HEK293T (cell line): ENCODE results near the gene EML4.
A peak's percentile ranks its signal among the peaks of the same experiment; 100 is the strongest.

Experiments used
- CTCF ChIA-PET: fragments of 350-600 bp; formaldehyde crosslinking; extraction: SDS; loops from one replicate; lab custom pipeline; 2021; ENCODE audit warnings: antibody characterized with exemption, inconsistent platforms; lab: Yijun Ruan, JAX
- POLR2A ChIA-PET: fragments of 350-600 bp; formaldehyde crosslinking; extraction: SDS; loops from one replicate; lab custom pipeline; 2020; ENCODE audit warnings: antibody characterized with exemption, inconsistent platforms; lab: Yijun Ruan, JAX
- DNase-seq: peaks from one replicate; pipeline ENCODE4 v3.0.0; 2012; ENCODE audit warnings: mixed read lengths; ENCODE audit errors: extremely low spot score
- ARNT ChIP-seq: fragments of 450-650 bp; IDR thresholded peaks from 2 replicates; pipeline ENCODE4 v1.6.1; 2017; ENCODE audit warnings: mild to moderate bottlenecking
- BHLHE40 ChIP-seq: fragments of 450-650 bp; IDR thresholded peaks from 2 replicates; pipeline ENCODE4 v1.6.1; 2016; ENCODE audit warnings: mild to moderate bottlenecking, moderate library complexity, borderline replicate concordance
- CTBP1 ChIP-seq: fragments of 450-650 bp; IDR thresholded peaks from 2 replicates; pipeline ENCODE4 v1.6.1; 2016; ENCODE audit warnings: borderline replicate concordance
- ELF4 ChIP-seq: fragments of 450-650 bp; IDR thresholded peaks from 2 replicates; pipeline ENCODE4 v1.6.1; 2017; ENCODE audit warnings: antibody characterized with exemption
- FOXA1 ChIP-seq: fragments of 450-650 bp; IDR thresholded peaks from 2 replicates; pipeline ENCODE4 v1.6.1; 2016; ENCODE audit warnings: mild to moderate bottlenecking
- FOXK2 ChIP-seq: fragments of 450-650 bp; IDR thresholded peaks from 2 replicates; pipeline ENCODE4 v1.6.1; 2016; ENCODE audit warnings: mild to moderate bottlenecking
- FOXM1 ChIP-seq: fragments of 450-650 bp; IDR thresholded peaks from 2 replicates; pipeline ENCODE4 v1.6.1; 2017; ENCODE audit warnings: mild to moderate bottlenecking, borderline replicate concordance
- HDGF ChIP-seq: fragments of 450-650 bp; IDR thresholded peaks from 2 replicates; pipeline ENCODE4 v1.6.1; 2017; ENCODE audit warnings: antibody characterized with exemption, borderline replicate concordance
- L3MBTL2 ChIP-seq: fragments of 450-650 bp; conservative IDR thresholded peaks from 2 replicates; pipeline ENCODE4 v1.6.1; 2016; ENCODE audit warnings: mild to moderate bottlenecking
- LEF1 ChIP-seq: fragments of 450-650 bp; IDR thresholded peaks from 2 replicates; pipeline ENCODE4 v1.6.1; 2017; ENCODE audit warnings: mild to moderate bottlenecking, borderline replicate concordance
- NFRKB ChIP-seq: fragments of 450-650 bp; IDR thresholded peaks from 2 replicates; pipeline ENCODE4 v1.6.1; 2016; ENCODE audit warnings: mild to moderate bottlenecking, moderate library complexity
- PKNOX1 ChIP-seq: fragments of 450-650 bp; IDR thresholded peaks from 2 replicates; pipeline ENCODE4 v1.6.1; 2016
- SP1 ChIP-seq: fragments of 450-650 bp; IDR thresholded peaks from 2 replicates; pipeline ENCODE4 v1.6.1; 2017
- SUZ12 ChIP-seq: fragments of 450-650 bp; IDR thresholded peaks from 2 replicates; pipeline ENCODE4 v1.6.1; 2016; ENCODE audit warnings: mild to moderate bottlenecking
- TARDBP ChIP-seq: fragments of 450-650 bp; IDR thresholded peaks from 2 replicates; pipeline ENCODE4 v1.6.1; 2016
- ZNF384 ChIP-seq: fragments of 450-650 bp; IDR thresholded peaks from 2 replicates; pipeline ENCODE4 v1.6.1; 2016

The EML4 gene

DNA sequence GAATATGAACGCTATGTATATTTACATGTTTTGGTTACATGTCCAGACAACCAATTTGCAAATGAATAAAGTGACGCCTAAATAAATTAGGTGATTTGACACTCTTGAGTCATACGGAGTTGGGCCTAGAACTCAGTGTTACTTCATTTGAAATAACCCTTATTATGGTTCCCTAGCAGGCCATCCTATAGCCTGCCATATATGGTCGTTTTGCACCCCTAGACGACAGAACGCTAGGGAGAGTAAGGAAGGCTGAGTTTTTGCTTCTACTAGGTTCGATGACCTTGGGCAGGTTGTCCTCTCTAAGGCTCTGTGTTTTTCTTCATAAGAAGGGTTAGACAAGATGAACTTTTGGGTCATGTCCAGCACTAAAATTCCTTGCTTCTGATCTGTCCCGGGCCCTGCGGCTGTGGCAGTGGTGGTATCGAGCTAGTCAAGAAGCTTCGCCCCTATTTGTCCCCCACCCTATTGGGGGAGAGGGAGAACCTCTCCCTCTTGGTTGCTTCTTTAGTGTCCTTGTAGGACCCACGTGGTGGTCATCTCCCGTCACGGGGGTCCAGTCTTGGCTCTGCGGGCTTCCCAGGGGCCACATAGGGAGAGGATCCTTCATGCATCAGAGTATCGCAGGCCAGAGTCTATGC lies 574 bp upstream of the EML4 start:
- TF ChIP-seq ARNT (no peak), FOXM1 (no peak), ELF4 (no peak), NFRKB (no peak), ZNF384 (no peak), TARDBP (no peak), FOXA1 (no peak), CTBP1 (no peak), SUZ12 (no peak), L3MBTL2 (no peak), SP1 (no peak), LEF1 (no peak), BHLHE40 (no peak), HDGF (no peak), FOXK2 (no peak), PKNOX1 (no peak)
- no peak for DNase-seq
- ChIA-PET POLR2A (interaction anchor here (0.7 to 1.2 kb wide), 3 partner anchors 26 to 79 kb away, joined by 3 to 9 read pairs (median 3); no protein-coding TSS in a partner anchor), CTCF (no interaction called here)

GRCh38 chr2:42169874-42170521 lies 845 bp downstream of the EML4 start:
- CTCF ChIA-PET = interaction anchor here (0.7 kb wide), 1 partner anchor 72 kb away, joined by 3 read pairs; no protein-coding TSS in a partner anchor
- no peak for DNase-seq
- TF ChIP-seq TARDBP (no peak), L3MBTL2 (0 out of 2 replicates have a peak, but pooled peaks have one; percentile 66)
- POLR2A ChIA-PET = interaction anchor here (2.2 kb wide), 1 partner anchor 28 kb away, joined by 11 read pairs; no protein-coding TSS in a partner anchor

GRCh38 chr2:42170619-42171395 lies 1.7 kb downstream of the EML4 start:
- ChIA-PET POLR2A (interaction anchor here (0.9 to 2.2 kb wide), 3 partner anchors 29 to 38 kb away, joined by 4 to 11 read pairs (median 9); no protein-coding TSS in a partner anchor), CTCF (interaction anchor here (0.7 to 1.7 kb wide), 3 partner anchors 12 to 73 kb away, joined by 3 to 5 read pairs (median 4); no protein-coding TSS in a partner anchor)
- no peak for TF ChIP-seq SUZ12
- no peak for TF ChIP-seq PKNOX1
- no peak for TF ChIP-seq ARNT
- TF ChIP-seq ELF4 = no peak
- no peak for TF ChIP-seq HDGF
- no peak for TF ChIP-seq ZNF384
- TF ChIP-seq CTBP1 = no peak
- no peak for TF ChIP-seq BHLHE40
- no peak for TF ChIP-seq FOXA1
- TF ChIP-seq NFRKB = no peak
- no peak for DNase-seq

GRCh38 chr2:42171396-42171980 lies 2.3 kb downstream of the EML4 start:
- no peak for DNase-seq
- POLR2A ChIA-PET = interaction anchor here (0.9 to 2.2 kb wide), 3 partner anchors 30 to 38 kb away, joined by 4 to 11 read pairs (median 9); no protein-coding TSS in a partner anchor
- CTCF ChIA-PET = interaction anchor here (0.6 to 1.7 kb wide), 4 partner anchors 11 to 1352 kb away, joined by 3 to 6 read pairs (median 4); no protein-coding TSS in a partner anchor
- TF ChIP-seq FOXK2 (no peak), TARDBP (no peak), LEF1 (no peak), HDGF (no peak), SP1 (no peak)

DNA sequence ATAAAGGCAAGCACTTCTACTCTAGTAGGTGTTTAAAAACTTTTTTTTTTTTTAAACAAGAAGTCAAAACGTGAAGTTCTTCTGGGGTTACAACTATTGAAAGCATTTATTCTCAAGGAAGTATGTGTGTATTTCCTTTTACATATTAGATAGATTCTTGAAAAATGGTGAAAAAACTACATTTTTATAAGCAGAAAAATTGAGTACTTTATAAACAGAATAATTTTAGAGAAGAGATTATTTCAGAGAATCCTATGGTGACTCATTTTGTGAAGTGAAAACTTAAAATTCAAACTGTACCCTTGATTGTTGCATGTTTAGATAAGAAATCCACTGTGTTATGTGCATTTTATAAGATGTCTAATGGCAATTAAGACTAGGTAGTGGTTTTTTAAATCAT lies 2.9 kb downstream of the EML4 start:
- TF ChIP-seq PKNOX1 (no peak), ZNF384 (no peak), ARNT (no peak), SUZ12 (no peak), FOXK2 (no peak), BHLHE40 (no peak), LEF1 (no peak), TARDBP (no peak), FOXA1 (no peak), CTBP1 (no peak), SP1 (no peak), ELF4 (no peak)
- DNase-seq = no peak
- ChIA-PET CTCF (interaction anchor here (0.6 to 1.7 kb wide), 4 partner anchors 11 to 1352 kb away, joined by 3 to 6 read pairs (median 4); no protein-coding TSS in a partner anchor), POLR2A (interaction anchor here (1.7 to 2.2 kb wide), 2 partner anchors 30 to 39 kb away, joined by 9 to 11 read pairs; no protein-coding TSS in a partner anchor)
